Activated B cell treated with CpG ODN at 0.5 μM for 24 hours (primary cell): ENCODE measurements around the gene PFKFB4. TPM values are rescaled to one million over a fixed set of nuclear protein-coding genes. Genes with fewer than 3 reads are reported as not detected.

Experiments
- ATAC-seq: fragments of 200-7000 bp; cut with Tn5 transposase; one replicate; pipeline ENCODE4 v1.10.0; 2021; ENCODE audit warnings: low read depth, mild to moderate bottlenecking, moderate library complexity
- CTCF ChIA-PET: fragments of 350-600 bp; sonication (Branson Sonifier 250); formaldehyde crosslinking; loops from one replicate; lab custom pipeline; 2021; ENCODE audit warnings: antibody characterized with exemption; lab: Charles Lee
- POLR2A ChIA-PET: fragments of 350-600 bp; sonication (Branson Sonifier 250); formaldehyde crosslinking; loops from one replicate; lab custom pipeline; 2021; ENCODE audit warnings: antibody characterized with exemption; lab: Charles Lee
- DNase-seq: peaks from one replicate; pipeline ENCODE4 v3.0.0; 2022
- H3K27ac Mint-ChIP-seq: one replicate; pipeline ENCODE4 v1.8.0; 2020; ENCODE audit warnings: mixed read lengths
- H3K27me3 Mint-ChIP-seq: one replicate; pipeline ENCODE4 v1.8.0; 2021; ENCODE audit warnings: mixed read lengths
- H3K36me3 Mint-ChIP-seq: one replicate; pipeline ENCODE4 v1.8.0; 2021; ENCODE audit warnings: low read depth, mixed read lengths
- H3K4me1 Mint-ChIP-seq: one replicate; pipeline ENCODE4 v1.8.0; 2021; ENCODE audit warnings: mixed read lengths
- H3K4me3 Mint-ChIP-seq: one replicate; pipeline ENCODE4 v1.8.0; 2020; ENCODE audit warnings: mild to moderate bottlenecking, mixed read lengths
- H3K9me3 Mint-ChIP-seq: one replicate; pipeline ENCODE4 v1.8.0; 2020; ENCODE audit warnings: mixed read lengths
- CTCF ChIP-seq: fragments of 200-600 bp; IDR thresholded peaks from one replicate; pipeline ENCODE4 v1.8.0; 2022; ENCODE audit warnings: antibody characterized with exemption, mild to moderate bottlenecking
- intact Hi-C: fragments of 100-400 bp; cut with micrococcal nuclease; formaldehyde crosslinking; loops from one replicate; pipeline ENCODE4 v1.15.1; 2024
- total RNA-seq: library from RNA; stranded (reverse); gene quantifications from 2 replicates; pipeline ENCODE4 v1.2.3, GENCODE V29; 2022

The PFKFB4 gene
- total RNA-seq, 1 donor from 2014 or later = 3.2 TPM

DNA sequence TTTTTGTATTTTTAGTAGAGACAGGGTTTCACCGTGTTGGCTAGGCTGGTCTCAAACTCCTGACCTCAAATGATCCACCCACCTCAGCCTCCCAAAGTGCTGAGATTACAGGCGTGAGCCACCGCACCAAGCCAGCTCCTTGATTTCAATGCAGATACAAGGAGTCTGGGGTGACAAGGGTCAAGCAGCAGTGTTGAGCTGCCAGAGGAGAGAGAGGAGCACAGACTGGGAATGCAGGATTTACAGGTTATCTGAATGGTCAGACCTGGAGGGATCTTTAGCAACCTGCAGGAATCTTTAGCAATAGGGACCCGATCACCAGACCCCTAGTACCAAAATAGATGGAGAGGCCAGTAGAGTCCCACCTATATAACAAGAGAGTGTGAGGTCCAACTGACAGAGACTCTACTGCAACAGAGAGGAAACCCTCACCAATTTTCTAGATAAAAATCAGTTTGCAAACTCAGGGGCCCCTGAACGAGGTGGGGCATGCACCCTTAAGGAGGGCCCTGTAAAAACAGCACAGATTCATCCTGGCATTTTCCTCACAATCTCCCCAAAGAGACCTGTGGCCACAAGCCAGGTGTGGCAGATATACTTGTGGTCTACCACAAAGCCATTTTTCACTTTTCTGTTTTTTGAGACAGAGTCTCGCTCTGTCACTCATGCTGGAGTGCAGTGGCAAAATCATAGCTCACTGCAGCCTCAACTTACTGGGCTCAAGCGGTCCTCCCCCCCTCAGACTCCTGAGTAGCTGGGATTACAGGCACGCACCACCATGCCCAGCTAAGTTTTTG, 42.0 kb downstream of the PFKFB4 start:
- Mint-ChIP-seq H3K27me3 (no peaks in the 10 kb centered on the region), H3K9me3 (no peaks in the 10 kb centered on the region), H3K4me1 (peaks cover 5% of the 10 kb centered on the region), H3K4me3 (no peak overlapping the region), H3K36me3 (no peaks in the 10 kb centered on the region), H3K27ac (no peak overlapping the region)
- ATAC-seq (no peak), DNase-seq (no peak)
- intact Hi-C loops = no loop called here
- no peak for TF ChIP-seq CTCF
- ChIA-PET POLR2A (no interaction called here), CTCF (no interaction called here)

- TF ChIP-seq CTCF = no peak
- Mint-ChIP-seq H3K36me3 (no peaks in the 10 kb centered on the region), H3K4me3 (no peak overlapping the region), H3K27ac (no peak overlapping the region), H3K9me3 (no peaks in the 10 kb centered on the region), H3K27me3 (no peaks in the 10 kb centered on the region), H3K4me1 (peaks cover 13% of the 10 kb centered on the region)
- ChIA-PET CTCF (interaction anchor here (2.0 to 2.7 kb wide), 2 partner anchors 75 to 111 kb away, joined by 4 to 11 read pairs; no protein-coding TSS in a partner anchor), POLR2A (interaction anchor here (0.7 kb wide), 2 partner anchors 54 to 94 kb away, joined by 5 to 6 read pairs; no protein-coding TSS in a partner anchor)
- ATAC-seq (no peak), DNase-seq (no peak)
- intact Hi-C loops = no loop called here
Measured at GRCh38 chr3:48511551-48511950, 45.1 kb downstream of the PFKFB4 start.

GRCh38 chr3:48507256-48508061, 49.1 kb downstream of the PFKFB4 start:
- TF ChIP-seq CTCF = peak; percentile 28
- CTCF ChIA-PET = interaction anchor here (0.6 to 4.1 kb wide), 15 partner anchors 28 to 234 kb away, joined by 3 to 64 read pairs (median 4); partner anchors contain the start of genes ATRIP, CCDC51 and TMA7
- intact Hi-C loops = loop anchor here (1.0 to 5.0 kb wide), 9 partner anchors 15 to 275 kb away; partner anchors contain the start of genes NCKIPSD and PFKFB4
- POLR2A ChIA-PET = interaction anchor here (0.6 to 3.4 kb wide), 5 partner anchors 29 to 264 kb away, joined by 3 to 29 read pairs (median 4); a partner anchor contains a TSS
- DNase-seq = peak; percentile 56
- peak; percentile 88 for ATAC-seq
- peaks cover 15% of the 10 kb centered on the region for H3K4me1 Mint-ChIP-seq
- H3K27me3 Mint-ChIP-seq = no peaks in the 10 kb centered on the region
- peak overlapping the region; percentile 24 for H3K4me3 Mint-ChIP-seq
- no peak overlapping the region for H3K27ac Mint-ChIP-seq
- no peaks in the 10 kb centered on the region for H3K9me3 Mint-ChIP-seq
- H3K36me3 Mint-ChIP-seq = no peaks in the 10 kb centered on the region

DNA sequence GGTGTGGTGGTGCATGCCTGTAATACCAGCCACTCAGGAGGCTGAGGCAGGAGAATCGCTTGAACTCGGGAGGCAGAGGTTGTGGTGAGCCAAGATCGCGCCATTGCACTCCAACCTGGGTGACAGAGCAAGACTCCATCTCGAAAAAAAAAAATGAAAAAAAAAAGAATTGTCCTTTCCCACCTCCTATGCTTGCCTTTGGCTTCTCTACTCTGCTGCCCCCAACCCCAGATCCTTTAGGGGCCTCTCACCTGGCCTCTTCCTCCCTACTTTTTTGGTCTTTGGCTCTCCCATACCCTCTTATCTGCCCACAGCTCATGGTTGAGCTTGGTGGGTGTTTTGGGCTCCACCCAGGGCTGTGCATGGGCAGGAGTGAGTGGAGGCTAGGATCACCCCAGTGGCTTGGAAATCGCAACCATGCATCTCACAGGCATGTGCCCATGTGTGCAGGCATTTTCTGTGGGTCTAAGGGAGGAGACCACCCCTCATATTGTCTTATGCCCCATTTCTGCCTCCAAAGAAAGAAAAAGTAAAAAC, 50.6 kb downstream of the PFKFB4 start:
- ATAC-seq = no peak
- intact Hi-C loops = loop anchor here (2.0 to 5.0 kb wide), 3 partner anchors 43 to 181 kb away; partner anchors contain the start of genes NCKIPSD and PFKFB4
- DNase-seq = no peak
- peaks cover 18% of the 10 kb centered on the region for H3K4me1 Mint-ChIP-seq
- H3K4me3 Mint-ChIP-seq = peak overlapping the region; percentile 3
- ChIA-PET CTCF (interaction anchor here (1.8 to 4.1 kb wide), 5 partner anchors 33 to 106 kb away, joined by 6 to 64 read pairs (median 19); a partner anchor contains a TSS), POLR2A (interaction anchor here (3.4 to 4.2 kb wide), 2 partner anchors 33 to 40 kb away, joined by 28 to 29 read pairs; a partner anchor contains a TSS)
- H3K27ac Mint-ChIP-seq = no peak overlapping the region
- no peaks in the 10 kb centered on the region for H3K27me3 Mint-ChIP-seq
- H3K36me3 Mint-ChIP-seq = no peaks in the 10 kb centered on the region
- no peaks in the 10 kb centered on the region for H3K9me3 Mint-ChIP-seq
- no peak for TF ChIP-seq CTCF
